Embryonic facial prominence (tissue), 1 donor: ENCODE data around the gene SECISBP2L.
A peak's percentile ranks its signal among the peaks of the same experiment; 100 is the strongest.
"Not testable (repeated sequence)": the region's sequence is repeated elsewhere in the genome, so short reads cannot be mapped to it uniquely, and the experiment has no call there.

Experiments used
- DNase-seq: peaks from one replicate; pipeline ENCODE4 v3.0.0-alpha.2; 2016; ENCODE audit errors: extremely low spot score

Gene SECISBP2L, protein sequence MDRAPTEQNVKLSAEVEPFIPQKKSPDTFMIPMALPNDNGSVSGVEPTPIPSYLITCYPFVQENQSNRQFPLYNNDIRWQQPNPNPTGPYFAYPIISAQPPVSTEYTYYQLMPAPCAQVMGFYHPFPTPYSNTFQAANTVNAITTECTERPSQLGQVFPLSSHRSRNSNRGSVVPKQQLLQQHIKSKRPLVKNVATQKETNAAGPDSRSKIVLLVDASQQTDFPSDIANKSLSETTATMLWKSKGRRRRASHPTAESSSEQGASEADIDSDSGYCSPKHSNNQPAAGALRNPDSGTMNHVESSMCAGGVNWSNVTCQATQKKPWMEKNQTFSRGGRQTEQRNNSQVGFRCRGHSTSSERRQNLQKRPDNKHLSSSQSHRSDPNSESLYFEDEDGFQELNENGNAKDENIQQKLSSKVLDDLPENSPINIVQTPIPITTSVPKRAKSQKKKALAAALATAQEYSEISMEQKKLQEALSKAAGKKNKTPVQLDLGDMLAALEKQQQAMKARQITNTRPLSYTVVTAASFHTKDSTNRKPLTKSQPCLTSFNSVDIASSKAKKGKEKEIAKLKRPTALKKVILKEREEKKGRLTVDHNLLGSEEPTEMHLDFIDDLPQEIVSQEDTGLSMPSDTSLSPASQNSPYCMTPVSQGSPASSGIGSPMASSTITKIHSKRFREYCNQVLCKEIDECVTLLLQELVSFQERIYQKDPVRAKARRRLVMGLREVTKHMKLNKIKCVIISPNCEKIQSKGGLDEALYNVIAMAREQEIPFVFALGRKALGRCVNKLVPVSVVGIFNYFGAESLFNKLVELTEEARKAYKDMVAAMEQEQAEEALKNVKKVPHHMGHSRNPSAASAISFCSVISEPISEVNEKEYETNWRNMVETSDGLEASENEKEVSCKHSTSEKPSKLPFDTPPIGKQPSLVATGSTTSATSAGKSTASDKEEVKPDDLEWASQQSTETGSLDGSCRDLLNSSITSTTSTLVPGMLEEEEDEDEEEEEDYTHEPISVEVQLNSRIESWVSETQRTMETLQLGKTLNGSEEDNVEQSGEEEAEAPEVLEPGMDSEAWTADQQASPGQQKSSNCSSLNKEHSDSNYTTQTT

DNA sequence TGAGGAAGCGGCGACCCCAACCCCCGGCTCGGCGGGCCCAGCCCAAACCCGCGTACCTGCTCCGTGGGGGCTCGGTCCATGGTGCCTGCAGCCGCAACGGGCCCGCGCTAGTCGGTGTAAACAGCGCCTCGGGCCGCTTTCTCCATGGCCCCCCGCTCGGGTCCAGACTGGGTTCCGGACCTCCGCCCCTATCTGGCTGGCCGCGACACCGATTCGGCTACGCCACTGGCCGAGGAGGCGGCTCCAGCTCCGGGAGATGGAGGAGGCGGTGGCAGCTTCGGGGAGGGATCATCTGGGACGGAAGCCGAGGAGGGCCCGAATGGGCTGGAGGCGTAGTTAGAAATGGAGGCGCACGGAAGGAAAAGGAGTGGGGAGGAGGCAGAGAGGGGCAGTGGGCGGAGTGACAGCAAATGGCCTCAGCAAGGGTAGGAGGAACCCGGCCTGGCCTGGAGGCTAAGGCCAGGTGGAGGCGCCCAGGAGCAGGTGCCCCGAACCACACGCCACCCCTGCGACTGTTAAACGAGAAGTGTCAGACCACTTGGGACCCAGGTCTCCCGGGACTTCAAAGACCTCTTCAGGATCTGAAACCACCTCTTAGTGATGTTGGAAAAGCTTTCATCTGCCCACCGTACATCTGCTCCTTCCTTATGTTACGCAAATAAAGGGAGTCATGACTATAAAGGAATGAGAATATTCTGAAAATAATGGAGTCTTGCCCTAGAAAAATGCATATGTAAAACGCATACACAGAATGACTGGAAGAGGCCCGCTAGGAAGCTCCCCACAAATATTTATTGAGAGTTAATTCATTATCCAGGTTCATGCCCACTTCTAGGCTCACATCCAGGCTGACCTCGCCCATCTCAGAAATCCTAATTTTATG, at the start of gene SECISBP2L:
Gene SECISBP2L, minus strand, starts transcription at position 227 of the 883 bp plus-strand sequence. Its CDS starts 147 bp downstream, at position 80.
- DNase-seq = peak; percentile 93

DNA sequence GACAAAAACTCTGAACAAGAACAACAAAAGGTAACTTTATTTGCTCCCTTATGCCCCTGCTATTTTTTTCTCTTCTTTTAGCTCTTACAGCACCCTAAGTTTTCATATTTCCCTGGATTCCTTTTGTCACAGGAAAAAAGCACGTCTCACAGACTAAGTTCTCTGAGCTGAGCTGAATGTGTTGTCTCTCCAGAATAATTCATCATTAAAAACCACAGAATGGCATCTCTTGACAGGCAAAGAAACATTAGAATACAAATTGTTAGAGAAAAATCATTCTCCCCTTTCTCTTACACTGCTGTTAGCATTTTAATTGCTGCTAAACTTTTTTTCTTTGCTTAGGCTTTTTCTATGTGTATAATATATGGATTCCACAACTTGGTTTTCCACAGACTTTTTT, 48.7 kb upstream of the SECISBP2L start:
- no peak for DNase-seq

DNA sequence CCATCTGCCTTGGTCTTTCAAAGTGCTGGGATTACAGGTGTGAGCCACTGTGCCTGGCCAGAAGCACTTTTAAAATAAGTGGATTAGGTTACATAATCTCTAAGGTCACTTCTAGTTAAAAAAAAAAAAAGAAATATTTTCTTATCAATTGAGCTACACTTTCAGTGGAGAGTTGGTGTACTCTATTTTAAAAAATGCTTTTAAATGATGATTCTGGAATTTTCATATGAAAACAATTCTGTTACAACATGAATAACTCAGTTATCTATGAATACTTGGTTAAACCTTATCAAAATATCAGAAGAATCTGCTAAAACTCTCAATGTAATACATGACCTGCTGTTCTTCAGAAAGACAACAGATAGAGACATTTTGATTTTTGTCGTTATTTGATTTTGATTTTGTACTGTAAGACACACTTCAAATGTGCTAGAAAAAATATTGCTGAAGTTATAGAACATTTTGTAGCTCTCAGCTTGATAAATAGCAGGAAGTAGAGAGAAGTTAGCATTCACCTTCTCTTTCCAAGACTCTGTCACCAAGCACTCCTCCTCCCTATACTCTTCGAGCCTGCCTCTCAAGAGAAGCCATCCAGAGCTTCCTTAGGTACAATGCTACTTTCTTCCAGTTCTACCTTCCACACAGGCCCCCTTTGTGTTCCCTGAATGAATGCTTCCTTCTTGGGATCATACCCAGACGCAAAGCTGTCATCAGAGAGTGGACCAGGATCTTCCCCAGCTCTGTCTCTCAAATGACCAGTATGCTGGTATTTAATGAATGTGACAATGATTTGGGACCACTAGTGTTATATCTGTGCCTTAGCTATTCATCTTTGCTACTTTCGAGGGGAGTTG, 47.2 kb upstream of the SECISBP2L start:
- DNase-seq = no peak

DNA sequence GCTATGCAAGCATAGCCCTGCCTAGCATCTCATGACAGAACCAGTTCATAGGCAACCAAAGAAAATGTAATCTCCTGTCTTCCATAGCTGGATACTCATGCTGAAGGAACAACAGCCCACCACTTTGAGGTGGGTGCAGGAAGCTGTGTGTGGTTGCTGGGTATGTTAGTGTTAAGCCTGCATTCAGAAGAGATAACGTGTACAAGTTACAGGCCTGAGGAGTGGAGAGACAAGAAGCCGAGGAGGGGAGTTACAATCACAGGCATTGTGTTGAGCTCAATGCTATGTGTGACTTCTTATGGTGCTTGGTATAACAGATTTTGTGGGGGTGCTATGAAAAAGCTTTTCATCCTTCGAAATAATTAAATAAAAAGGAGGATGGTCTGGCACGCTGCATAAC, 42.8 kb upstream of the SECISBP2L start:
- no peak for DNase-seq

DNA sequence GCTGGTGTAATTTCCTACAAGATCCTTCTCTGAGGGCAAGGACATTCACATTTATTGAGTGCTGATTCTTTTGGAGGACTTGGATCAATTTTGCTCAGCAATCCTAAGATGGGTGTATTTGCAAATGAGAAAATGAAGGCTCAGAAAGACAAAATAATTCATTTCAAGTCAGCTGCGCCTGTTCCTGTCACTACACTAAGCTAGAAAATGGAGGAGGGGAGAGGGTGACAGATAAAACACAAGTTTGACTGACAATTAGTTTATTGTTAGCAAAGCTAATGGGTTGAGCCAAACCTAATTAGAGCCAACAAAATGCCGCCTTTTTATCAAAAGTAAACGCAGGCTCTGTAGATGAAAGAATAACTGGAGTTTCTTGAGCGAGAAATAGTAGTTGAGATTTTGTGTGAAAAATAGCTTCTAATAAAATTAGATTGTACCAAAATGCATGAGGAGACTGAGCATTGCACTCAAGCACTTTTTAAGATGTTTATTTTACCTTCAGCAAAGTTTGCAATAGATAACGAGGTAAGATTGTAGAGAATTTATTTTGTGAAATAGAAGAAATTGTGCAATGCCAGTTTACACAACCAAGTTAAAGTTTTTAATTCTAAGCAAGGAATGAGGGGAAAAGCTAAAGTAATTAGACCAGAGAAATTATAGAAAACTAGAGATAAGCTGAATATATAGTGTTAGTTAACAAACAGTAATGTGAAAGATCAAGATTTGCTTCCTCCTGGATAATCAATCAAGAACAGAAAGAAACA, 39.6 kb upstream of the SECISBP2L start:
- DNase-seq = no peak

DNA sequence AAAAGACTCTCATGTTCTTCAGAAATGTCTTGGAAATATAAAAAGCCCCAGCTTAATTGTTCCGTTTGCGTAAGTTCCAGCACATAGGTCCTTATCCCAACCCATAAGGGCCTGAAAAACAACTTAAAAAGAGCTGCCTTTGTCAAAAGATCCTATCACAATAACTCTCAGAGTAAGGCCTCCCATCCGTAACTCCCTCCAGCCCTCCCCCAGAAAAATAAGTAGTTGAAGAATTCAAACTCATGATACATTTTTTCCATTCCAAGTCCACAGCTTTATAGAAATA, 38.0 kb upstream of the SECISBP2L start:
- no peak for DNase-seq

DNA sequence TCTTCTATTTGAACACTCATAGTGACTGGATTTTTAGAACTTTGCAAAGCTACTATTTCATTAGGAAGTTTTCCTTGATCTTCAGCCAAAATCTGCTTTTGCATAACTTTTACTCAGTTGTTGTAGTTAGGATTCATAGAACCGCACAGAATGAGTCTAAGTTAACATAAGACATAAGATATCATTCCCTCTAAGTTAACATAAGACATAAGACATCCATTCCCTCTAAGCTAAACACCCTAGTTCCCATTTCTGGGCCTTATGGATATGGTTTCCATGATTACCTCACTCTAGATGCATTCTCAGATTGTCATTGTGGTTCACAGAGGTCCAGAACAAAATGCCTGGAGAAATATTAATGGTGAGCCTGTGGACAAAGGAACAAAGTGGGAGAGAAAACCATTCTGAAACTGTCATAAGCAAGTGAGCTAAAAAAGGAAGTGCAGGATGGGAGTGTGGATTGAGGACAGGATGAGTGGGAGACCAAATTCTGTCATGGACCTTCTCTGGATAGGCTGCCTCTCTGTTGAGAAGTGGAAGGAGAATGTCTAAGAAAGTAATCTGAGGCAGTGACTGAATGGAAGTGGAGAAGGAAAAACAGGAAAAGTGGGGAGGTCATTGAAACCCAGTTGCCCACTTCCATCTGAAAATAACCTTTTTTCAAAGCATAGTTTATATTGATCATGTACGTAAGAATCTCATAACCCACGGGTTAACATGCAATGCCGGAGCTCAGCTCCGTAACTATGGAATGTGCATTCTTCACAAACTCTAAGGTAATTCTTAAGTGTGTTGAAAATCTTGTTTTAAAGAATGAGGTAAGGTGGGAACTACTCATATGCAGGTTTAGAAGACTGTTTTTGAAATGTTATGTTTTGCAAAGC, 37.4 kb upstream of the SECISBP2L start:
- DNase-seq = no peak

DNA sequence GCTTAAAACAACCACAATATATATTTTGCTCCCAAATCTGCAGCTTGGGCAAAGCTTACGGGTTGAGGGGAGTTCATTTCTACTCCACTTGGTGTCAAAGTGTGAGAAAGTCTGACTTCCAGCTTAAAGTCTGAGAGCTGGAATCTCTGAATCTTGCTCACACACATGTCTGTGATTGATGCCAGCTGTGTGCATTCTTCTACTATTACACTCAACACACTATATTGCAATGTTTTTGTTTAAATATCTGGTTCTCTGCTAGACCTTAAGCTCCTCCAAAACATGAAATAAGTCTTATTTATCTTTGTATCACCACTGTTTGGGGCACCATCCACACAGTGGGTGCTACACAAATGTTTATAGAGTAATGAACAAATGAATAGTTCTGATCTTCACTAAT, 36.7 kb upstream of the SECISBP2L start:
- no peak for DNase-seq

DNA sequence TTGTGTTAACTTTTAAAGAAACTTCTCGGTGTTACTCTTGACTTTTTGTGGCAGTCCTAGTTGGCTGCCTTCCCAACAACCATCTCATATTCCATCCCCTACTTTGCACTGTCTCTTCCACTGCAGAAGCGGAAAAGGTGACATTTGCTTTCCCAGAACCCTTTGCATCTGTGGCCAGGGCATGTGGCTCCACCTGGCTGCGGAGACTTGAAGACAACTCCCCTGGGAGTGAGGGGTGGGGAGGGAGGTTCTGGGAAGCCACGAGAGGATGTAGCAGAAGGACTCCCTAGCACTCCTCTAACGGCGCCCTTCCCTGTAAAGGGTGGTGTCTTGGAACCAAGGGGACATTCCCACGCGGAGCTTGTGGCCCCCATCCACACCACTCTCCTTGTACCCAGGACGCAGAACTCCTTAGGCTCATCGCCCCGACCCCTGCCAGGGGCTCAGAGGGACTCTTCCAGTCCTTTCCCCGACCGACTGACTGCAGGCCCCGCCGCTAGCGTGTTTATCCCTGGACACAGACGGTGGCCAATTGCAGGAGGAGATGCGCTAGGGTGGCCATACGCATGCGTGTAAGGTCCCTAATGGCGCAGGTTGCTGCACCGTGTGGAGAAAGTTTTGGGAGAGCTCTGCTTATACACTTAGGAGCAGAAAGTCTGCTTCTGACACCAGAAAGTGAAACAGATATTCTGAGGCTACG, 33.2 kb upstream of the SECISBP2L start:
- no peak for DNase-seq

DNA sequence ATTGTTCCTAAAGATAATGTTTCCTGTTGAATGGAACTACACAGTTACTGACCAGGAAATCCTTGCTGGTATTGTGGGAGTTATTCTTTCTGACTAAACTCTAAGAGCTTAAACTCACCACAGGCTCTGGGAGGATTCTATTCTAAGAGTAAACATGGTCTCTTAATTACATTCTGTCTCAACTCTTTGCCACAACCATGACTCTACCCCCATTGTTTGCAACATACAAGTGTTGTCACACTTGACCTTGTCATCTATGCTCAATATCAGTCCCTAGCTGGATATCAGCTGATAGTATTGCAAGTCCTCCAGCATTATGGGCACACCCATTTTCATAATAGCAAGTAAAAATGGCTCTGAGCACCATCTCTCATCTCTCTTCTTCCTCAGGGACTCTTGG, 29.6 kb upstream of the SECISBP2L start:
- no peak for DNase-seq

DNA sequence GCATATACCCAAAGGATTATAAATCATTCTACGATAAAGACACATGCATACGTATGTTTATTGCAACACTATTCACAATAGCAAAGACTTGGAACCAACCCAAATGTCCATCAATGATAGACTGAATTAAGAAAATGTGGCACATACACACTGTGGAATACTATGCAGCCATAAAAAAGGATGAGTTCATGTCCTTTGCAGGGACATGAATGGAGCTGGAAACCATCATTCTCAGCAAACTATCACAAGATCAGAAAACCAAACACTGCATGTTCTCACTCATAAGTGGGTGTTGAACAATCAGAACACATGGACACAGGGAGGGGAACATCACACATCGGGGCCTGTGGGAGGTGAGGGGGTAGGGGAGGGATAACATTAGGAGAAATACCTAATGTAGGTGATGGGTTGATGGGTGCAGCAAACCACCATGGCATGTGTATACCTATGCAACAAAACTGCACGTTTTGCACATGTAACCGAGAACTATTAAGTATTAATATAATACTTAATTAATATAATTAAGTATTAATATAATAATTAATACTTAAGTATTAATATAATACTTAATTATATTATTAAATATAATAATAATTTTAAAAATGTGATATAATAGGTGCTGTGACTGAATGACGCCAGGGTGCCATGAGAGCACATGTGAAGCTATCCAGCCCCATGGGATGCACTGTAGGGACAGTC, 28.5 kb upstream of the SECISBP2L start:
- DNase-seq = not testable (repeated sequence)

DNA sequence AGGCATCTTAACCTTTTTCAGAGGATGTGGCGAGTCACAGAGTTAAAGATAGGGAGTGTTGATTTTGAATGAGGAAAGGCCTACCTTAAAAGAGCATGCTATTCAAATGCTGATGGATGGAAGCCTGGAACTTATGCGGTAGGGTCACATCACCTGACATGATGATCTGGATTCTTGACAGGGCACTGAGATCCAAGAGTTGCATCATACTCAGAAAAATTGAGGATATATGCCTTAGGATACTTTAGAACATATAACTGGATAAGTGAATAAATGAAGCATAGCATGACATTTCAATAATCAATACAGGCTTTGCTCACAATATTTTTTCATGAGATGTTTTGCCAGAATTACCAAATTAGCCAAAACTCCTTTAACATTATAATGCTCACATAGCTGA, 20.1 kb upstream of the SECISBP2L start:
- DNase-seq = no peak

DNA sequence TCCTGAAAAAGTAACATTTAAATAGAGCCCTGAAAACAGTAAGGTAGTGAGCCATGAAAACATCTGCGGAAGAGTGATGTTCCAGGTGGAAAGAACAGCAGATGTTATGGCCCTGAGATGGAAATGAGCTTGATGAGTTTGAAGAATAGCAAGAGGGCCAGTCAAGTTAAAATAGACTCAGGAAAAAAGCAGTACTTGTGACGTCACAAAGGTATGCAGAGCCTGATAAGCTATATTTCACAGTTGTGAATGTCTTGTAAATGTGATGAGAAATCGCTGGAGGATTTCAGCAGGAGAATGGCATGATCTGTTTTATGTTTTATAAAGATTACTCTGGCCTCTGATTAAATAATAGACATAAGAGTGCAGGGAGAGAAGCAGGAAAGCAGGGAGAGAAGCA, 18.6 kb upstream of the SECISBP2L start:
- DNase-seq = no peak

DNA sequence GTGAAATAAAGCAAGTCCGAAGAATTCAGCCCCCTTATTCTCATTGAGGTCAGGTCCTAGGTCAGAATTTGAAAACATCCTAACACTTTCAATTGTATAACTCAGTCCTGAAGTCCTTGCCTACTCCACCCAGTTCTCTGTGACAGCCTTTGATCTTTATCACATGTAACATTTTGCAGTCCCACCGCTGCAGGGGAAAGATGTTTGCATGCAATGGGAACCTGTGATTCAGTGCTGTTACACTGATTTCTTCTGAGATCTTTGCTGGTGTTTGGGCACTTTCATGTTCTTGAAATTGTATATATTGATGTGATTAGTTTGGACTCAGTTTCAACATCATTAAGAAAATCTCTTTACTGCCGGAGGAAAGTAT, 18.0 kb upstream of the SECISBP2L start:
- DNase-seq = no peak

DNA sequence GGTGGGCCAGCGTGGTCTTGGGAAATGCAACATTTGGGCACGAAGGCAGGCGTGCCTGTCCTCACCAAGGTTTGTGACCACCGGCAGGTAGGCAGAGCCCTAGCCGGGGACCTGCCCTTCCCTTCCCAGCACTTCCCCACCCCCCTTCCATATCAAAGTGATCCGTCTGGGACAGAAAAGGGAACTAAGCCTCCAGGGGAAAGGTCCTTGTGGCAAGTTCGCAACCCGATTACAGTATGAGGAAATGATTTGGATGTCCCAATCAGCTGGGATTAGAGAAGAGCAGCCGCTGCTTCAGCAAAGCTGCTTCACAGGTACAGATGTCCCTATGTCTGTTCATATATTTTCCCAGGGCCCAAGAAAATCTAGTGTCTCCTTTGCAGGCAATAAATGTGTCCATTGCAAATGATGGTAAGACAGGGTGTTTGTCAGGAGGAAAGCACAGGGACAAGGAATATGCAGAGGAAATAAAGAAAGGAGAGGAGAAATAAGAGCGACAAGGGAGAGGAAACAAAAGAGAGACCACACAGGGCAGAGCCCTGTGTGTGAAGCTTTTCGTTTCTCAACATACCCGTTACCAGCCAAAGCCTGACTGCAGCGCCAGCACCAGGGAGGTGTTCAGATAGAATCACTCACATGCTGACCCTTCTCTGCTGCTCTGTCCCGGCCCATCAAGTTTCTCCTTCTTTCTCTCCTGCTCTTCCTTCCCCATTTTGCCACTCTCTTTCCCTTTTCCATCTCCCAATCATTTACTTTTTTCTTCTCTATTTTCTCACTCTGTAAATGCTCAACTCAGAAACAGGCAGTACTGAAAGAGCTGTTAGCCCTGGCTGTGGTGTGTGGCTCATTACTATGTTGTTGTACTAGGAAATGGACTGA, 17.4 kb upstream of the SECISBP2L start:
- no peak for DNase-seq

DNA sequence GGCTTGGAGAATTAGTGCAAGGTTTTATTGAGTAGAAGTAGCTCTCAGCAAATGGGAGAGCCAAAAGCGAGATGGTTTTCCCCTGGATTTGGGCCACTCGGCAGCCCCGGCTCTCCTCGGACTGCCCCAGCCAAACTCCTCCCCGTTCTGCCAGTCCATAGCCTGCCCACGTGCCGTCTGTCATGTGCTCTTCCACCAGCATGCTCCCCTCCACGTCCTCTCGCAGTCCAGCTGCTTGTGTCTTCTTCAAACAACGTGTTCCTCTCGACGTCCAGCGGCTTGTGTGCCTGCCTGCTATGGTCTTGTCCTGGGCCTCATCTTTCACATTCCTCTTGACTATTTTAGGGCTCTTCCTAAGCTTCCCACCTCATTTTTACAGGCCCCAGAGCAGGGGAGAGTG, 16.7 kb upstream of the SECISBP2L start:
- DNase-seq = no peak
